HG03558 (cell line): ENCODE measurements around the gene ITPR3.

Experiments used
- ATAC-seq: cut with Tn5 transposase; IDR thresholded peaks from one replicate; pipeline ENCODE4 v1.9.1; 2021; ENCODE audit warnings: moderate number of reproducible peaks; ENCODE audit not compliant: unreplicated experiment; ENCODE audit errors: extremely low read depth

Gene ITPR3

DNA sequence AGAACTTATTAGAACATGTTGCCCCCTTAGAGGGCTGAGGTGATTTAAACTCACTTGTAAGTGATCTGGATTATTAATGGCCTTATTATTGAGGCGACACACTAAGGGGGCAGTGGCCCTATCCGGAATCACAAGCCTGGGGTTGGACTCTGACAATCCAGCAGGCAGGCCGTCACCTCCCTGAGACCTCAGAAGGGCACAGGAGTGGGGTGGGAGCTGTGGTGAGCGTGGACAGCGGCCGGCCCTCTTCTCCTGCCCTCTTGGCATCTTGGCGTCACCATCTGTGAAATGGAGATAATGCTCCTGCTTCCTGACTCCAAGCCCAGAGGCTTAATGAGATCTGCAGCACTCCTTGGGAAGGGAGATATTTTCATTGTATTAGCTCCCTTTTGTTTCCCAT is 106.0 kb downstream of the ITPR3 start:
- ATAC-seq, result no peak

DNA sequence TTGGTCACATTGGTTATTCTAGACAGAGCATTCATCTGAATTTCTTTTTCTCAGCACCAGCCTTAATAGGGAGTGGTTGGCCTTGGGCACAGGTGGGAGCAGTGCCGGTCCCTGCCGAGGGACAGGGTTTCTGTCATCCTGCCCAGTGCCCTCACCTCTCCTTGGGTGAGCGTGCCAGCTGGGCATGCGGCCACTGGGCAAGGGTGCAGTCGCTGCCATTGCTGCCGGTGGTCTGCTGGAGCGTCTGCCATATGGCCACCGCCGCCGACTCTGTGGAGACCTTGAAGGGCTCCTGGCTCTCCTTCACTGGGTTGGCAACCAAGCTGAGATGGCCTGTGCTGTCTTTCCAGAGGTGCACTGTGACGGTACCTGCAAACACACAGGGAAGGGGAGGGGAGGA is 106.8 kb downstream of the ITPR3 start:
- ATAC-seq, result no peak

DNA sequence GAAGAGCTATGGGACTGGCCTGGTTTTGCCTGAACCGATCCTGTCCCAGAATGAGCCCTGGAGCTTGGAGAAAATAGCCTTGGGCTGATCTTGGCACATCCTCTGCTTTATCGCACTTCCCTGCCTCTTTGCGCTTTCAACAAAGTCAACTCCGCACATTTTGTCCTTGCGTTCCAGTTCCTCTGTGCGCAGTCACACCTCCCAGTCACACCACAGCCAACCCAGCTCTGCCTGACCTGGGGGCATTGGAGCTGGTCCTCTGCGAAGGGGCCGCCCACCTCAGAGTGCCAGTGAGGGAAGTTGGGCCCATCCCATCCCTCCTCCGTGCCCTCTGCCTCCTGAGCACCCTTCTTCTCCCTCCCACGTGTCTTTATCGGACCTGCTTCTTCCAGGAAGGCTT is 107.3 kb downstream of the ITPR3 start:
- ATAC-seq, result no peak

DNA sequence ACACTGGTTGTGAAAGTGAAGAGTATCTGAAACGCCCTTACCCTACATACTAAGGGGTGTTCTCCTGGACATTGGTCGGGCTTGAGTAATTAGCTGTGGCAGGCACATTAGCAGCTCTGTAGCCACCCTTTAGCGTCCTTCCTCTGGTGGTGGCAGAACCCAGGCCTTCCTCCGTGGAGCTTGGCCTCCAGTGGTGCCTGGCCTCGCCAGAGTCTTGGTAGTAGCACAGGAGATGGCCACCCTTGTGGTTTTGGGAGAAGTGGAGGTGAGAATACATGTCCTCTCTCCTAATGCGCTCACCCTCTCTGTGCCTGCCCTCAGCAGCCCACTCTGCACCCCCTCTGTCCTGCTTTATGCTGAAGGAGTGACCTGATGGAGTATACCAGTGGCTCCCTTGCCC is 107.9 kb downstream of the ITPR3 start:
- ATAC-seq, result no peak

DNA sequence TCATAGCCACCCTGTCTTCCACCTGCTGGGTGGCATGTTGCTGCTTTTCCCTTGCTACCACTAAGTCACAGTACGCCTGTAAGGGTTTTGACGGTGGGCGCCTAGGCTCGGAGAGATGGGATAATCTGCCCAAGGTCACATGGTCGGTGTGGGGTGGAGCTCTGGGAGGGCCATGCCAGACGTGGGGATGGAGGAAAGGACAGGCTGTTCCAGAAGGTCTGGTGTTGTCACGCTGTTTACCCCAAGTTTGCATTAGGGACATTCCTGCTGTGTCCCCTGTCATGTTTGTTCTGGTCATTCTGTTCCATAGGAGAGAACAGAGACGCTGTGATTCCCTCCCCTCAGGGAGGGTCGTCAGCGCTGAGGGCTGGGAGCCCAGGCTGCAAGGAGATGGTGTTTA is 109.5 kb downstream of the ITPR3 start:
- no peak for ATAC-seq

DNA sequence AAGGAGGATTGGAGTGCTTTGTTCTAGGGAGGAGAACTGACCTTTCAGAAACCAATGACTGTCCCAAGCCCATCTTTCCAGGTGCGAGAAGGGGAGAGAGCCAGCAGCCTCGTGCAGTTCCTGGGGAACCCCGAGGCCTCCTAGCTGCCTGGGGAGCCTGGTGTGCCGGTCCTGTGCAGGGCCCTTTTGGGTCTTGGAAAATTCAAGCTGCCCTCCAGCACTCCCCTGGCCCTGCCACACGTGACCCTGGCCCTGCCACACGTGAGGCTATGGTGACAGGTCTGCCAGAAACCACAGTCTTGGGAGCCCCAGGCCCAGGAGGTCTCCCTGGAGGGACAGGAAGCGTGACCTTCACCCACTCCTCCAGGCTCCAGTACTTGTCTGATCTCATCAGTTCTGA is 109.9 kb downstream of the ITPR3 start:
- no peak for ATAC-seq

DNA sequence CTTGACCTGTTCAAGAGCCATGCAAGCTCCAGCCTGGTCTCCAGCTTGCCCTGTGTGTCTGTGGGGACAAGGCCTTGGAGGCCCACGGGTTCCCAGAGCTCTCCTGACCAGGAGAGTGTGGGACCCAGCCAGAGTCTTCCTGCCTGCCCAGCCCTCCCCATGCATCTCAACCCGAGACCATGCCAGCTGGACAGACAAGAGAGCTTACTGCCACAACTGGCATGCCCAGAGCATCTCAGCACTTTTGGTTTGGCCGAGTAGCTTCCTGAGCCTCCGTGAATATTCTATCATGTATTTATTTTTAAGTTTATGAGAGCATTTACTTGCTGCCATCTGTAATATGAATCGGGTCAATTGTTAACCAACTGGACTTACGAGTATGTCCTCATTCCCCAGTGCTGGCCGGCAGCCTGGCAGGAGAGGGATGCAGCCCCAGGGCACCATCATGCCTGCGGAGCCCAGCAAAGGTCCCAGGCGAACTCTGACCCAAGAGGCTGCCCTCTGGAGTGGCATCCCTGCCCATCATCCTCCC is 110.7 kb downstream of the ITPR3 start:
- ATAC-seq, result no peak

DNA sequence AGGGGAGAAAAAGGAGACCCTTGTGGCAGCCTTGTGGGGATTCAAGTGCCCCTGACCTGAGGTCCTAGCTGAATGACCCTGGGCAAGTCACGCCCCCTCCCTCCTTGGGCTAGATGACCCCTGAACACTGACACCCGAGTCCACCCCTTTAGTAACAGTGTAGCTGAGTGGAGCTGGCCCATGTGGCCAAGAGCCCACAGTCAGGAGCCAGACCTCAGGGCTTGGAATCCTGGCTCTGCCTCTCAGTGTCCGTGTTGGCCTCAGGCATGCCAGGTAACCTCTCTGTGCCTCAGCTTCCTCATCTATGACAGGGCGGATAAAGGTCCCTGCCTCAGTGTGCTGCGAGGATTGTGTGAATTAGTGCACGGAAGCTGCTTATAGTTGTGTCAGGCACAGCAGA is 111.3 kb downstream of the ITPR3 start:
- ATAC-seq, result no peak

DNA sequence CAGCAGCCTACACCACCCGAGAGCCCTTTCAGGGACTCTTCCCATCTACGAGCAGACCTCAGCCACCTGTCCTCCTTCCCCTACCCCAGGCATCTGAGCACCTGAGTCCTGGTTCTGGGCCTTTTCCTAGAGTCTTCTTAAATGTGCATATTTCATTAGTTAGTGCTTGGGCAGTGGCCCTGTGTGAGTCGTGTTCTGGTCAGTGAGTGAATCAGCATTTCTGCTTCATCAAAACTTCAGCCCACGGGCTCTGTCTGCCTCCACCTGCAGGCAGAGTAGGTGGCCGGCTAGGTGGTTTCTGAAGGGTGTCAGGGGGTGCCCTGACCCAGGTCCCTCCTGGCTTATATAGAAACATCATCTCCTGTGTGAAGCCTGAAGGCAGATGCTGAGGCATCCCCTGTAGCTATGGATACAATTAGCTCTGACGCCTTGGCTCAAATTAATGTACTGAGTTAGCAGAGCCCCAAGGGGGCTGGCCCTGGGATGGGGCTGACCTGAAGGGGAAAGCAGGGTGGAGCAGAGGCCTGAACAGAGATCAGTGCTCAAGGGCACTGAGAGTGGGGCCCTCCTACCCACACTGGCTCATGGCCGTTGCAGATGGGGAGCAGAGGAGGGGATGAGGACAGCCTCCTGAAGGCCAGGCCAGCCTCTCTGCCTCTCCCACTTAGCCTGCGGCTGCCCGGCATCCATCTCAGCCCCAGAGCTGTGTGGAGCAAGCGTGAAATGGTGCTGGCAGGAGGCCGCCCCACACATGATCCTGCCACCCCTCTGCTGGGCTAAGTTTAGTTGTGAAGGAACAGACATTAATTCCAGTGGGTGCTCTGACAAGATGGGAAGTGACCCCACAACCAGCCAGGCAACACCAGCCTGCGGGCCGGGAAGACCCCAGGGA is 111.9 kb downstream of the ITPR3 start:
- no peak for ATAC-seq

DNA sequence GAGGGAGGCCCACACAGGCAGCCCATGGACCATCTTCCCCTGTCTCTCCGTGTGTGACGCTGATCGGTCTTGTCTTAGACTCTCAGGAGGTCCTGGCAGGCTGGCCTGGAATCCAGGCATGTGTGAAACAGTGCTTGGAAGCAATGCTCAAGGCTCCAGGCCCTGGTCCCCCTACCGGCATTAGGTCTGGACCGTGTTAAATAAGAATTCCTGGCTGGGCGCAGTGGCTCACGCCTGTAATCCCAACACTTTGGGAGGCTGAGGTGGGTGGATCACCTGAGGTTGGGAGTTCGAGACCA is 112.5 kb downstream of the ITPR3 start:
- ATAC-seq, result no peak

DNA sequence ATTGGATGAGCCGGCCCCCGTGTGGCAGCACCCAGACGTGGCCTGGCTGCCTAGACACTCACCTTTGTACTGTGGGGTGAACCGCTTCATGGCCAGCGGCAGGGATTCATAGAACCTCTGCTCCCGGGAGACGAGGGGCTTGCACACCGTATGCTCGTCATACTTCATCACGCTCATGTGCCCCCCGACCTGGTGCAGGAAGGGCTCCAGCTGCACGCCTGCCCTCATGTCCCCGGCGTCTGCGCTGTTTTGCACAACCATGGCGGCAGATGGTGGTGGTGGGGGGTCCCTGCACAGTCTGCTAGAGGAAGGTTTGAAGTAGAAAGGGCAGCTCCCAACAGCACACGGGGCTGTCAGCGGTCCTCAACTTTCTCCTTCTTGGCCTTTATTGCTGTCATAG is 114.1 kb downstream of the ITPR3 start:
- no peak for ATAC-seq

DNA sequence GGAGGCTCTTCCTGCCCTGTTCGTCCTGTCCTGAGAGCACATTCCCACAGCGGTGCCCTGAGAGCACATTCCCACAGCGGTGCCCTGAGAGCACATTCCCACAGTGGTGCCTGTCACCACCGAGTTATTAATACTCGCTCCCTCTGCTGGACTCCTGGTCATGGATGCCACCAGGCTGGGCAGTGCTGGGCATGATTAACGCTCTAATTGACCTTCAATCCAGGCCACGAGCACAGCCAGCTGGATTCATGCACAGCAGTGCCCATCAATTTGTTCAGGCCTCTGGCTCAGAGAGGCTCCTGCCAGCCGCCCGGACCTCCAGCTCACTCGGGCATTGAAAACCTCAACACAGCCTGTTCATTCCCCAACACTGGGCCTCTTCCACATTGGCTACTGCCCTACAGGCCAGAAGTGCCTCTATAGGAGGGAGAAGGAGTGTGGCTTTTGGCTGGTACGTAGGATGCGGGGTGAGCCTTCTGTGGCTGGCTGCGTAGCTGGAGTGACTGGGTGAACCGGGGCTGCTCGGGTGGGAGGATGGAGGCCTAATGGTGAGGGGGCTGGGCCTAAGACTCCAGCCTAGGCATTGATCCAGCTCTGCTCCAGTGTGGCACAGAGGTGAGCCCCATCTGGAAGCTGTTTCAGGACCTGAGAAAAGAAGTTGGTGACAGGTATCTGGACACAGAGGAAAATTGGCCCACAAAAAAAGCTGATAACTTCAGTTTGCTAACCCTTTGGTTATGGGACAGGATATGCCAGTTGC is 116.3 kb downstream of the ITPR3 start:
- ATAC-seq, result no peak

DNA sequence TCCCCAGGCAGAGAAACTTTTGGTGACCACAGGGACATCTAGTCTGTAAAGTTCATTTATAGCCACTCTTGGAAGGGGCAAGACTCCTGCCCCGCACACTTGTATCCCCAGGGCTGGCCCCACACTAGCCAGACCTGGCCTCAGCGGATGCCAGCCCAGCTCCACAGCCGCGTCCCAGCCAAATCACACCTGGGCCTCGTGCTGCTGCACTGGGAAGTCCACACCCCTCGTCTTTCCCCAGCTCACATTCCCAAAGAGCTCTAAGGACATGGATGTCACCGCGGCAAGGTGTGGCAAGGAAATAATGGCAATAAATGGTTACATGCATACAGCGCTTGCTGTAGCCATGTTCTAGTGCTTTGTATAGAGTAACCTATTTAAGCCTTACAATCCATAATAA is 117.0 kb downstream of the ITPR3 start:
- no peak for ATAC-seq

DNA sequence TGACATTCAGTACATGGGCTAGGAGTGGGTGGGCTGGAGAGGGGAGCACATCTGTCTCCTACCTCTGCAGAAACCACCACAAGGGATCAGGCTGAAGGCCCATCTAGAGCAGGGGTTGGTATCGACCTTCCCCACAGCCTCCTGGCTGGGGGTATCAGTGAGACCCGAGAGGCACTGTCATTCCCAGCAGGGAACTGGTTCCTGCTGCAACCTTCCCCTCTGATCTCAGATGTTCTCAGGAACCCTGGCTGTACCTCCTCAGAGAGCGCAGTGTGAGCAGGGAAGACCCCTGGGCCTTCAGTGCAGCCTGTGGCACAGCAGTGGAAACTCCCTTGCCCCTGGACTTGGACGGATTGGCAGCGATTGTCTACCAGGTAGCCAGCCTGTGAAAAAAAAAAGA is 117.8 kb downstream of the ITPR3 start:
- no peak for ATAC-seq

DNA sequence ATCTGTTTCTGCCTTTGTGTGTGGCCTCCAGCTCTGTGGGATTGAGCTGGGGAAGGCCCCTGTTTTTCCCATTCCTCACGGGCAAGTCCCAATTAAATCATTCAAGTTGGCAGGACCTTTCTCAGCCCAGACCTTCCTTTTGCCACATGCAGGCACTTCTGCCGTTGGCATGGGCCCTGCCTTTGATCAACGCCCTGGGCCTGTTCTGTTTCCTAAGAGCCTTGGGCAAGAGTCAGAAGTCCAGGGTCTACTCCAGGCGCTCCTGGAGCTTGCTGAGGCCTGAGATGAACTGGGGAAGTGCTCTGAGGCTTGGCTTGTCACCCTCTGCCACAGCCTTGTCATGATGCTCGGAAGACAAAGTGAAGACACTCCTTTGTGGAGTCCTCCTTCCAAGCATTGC is 118.4 kb downstream of the ITPR3 start:
- ATAC-seq, result no peak

DNA sequence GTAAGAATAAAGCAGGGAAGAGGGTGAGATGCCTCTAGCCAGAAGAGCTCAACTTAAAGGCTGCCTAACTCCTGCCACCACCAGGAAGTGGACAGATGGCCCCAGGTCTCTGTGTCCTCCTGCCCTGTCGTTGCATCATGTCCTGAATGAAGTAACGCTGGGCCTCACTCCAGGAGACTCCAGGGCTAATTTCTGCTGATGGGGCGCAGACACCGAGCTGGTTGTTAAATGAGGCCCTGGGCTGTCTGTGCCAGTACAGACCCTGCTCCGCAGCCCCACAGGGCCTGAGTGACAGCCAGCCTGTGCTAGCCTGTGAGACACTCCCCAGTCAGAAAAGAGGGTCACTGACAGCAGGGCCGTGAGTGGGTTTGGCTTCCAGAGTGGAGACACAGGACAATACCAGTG is 119.1 kb downstream of the ITPR3 start:
- no peak for ATAC-seq

DNA sequence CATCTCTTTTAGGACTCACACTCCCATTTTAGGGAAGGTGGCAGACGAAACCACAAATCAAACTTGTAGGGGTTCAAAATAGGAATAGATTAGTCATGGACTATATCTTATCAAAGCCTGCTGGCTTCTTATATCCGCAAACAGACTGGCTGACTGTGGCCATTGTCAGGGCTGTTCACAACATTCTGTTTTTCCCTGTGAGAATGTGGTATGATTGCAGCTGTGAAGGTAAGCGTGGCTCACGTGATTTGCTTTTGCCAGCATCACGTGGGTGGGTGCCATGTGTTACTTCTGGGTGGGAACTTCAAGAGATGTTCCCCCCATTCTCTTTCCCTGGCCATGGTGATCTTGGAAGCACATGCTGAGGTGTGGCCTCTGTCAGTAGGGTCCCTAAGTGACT is 119.7 kb downstream of the ITPR3 start:
- no peak for ATAC-seq

DNA sequence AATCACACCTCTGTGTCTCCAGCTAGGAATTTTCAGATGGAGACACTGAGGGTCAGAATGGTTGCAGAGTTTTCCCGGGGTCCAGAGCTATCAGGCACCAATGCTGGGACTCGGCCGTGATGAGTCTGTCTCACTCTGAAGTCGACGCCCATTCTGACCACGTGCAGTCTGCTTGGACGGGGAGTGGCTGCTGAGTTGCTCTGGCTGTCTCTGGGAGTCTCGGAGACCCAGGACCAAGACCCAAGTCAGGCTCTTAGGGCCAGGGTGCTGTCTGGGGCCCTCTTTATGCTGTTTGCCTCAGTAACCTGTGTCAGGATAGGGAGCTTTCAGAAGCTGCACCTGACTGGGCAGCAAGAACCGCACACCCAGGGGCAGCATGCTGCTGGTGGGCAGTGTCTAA is 121.0 kb downstream of the ITPR3 start:
- ATAC-seq, result no peak

DNA sequence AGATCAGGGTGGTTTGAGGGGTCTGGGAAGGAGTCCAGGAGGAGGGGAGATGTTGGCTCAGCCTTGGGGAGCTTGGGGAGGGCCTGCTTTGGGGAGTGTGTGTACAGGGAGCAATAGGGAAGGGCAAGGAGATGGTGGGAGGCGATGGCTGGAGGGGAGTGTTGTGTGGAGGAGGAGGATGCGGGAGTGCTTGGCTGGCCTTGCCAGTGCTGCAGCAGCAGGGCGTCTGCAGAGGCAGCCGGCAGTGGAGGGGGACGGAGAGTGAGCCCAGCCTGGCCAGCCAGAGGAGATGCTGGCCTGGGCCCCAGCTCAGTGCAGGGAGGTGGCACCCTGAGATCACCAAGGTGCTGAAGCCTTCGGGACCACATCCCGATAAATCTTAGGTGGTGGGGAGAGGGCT is 121.7 kb downstream of the ITPR3 start:
- ATAC-seq, result no peak

DNA sequence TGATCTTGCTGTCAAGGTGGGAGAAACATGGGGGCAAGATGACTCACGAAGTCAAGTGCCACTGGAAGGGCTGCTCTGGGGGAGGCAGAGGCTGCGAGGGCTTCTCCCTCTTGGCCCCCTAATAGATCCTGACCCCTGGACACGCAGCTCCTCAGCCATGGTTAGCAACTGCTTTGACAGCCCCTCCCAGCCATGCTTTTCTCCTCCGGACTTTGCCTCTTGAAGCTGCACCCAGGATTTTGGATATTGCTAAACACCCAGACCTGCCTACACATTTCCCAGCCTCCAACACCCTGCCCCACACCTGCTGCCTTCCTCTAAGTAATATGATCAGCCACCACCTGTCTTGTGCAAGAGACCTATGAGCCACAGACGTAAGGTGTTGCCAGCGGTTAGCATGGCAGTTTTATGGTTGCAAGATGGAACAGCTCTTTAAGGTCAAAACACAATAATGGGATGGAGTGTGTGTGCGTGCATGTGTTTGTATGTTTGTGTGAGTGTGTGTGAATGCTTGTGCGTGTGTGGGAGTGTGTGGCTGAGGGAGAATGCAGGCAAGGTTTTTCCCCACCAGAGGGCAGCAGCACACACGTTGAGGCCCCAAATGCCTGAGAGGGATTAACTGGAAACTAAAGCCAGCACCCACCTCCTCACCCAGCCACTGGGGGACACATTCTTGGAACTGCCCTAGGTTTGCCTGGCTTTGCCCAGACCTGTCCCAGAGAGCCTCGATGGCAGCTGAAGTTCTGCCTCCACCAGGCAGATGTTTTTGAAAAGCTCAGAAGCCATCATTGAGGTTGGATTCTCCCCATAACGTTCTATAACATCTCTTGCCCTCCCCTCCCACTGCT is 123.1 kb downstream of the ITPR3 start:
- ATAC-seq, result no peak
